Left lung (tissue), 10 donors: ENCODE data around the gene SMARCAL1. TPM values are rescaled to one million over a fixed set of nuclear protein-coding genes. Genes with fewer than 3 reads are reported as not detected.

ENCODE experiments used
- ATAC-seq: fragments of 200-7000 bp; cut with Tn5 transposase; one replicate; pipeline ENCODE4 v1.9.1; 2020; ENCODE audit warnings: moderate library complexity
- DNase-seq, 4 donors: peaks; one replicate each; pipeline ENCODE4 v3.0.0-alpha.2; 2013 to 2020
- H3K27ac ChIP-seq, 2 donors: fragments of 200-600 bp; sonication (generic) in 1 of 2; one replicate each; pipeline versions ENCODE4 v1.5.0 to v1.8.0; 2020 to 2021
- H3K27me3 ChIP-seq, 2 donors: fragments of 200-600 bp; sonication (generic) in 1 of 2; one replicate each; pipeline versions ENCODE4 v1.5.0 to v1.8.0; 2020 to 2021
- H3K36me3 ChIP-seq, 2 donors: fragments of 200-600 bp; sonication (generic) in 1 of 2; one replicate each; pipeline versions ENCODE4 v1.5.0 to v1.8.0; 2020 to 2021
- H3K4me1 ChIP-seq, 2 donors: fragments of 200-600 bp; one replicate each; pipeline ENCODE4 v1.8.0; 2021
- H3K4me3 ChIP-seq, 2 donors: fragments of 200-600 bp; sonication (generic) in 1 of 2; one replicate each; pipeline versions ENCODE4 v1.5.0 to v1.8.0; 2020 to 2021; ENCODE audit warnings: mild to moderate bottlenecking in 1 of 2
- H3K9me3 ChIP-seq, 2 donors: fragments of 200-600 bp; sonication (generic) in 1 of 2; one replicate each; pipeline versions ENCODE4 v1.5.0 to v1.8.0; 2020 to 2021
- CTCF ChIP-seq, 2 donors: fragments of 200-600 bp; sonication (generic) in 1 of 2; IDR thresholded peaks; one replicate each; pipeline versions ENCODE4 v1.5.0 to v1.8.0; 2021; ENCODE audit warnings: antibody characterized with exemption in 2 of 2
- intact Hi-C, 2 donors: fragments of 100-400 bp; cut with DNase I; formaldehyde crosslinking; loops; one replicate each; pipeline versions ENCODE4 v1.11.2 to v1.14.2; 2022
- polyA plus RNA-seq, 6 donors: library from polyadenylated mRNA; unstranded; fragments of 120-200 nt; gene quantifications; one replicate each; pipeline ENCODE4 v1.2.1, GENCODE V29; 2013; ENCODE audit not compliant: insufficient read length in 6 of 6
- total RNA-seq, 2 donors: library from RNA; stranded (reverse); fragmentation: NEBNext Ultra II Directional; extraction: Animal tissue kit (Norgen Biotek cat#: 25700); gene quantifications; one replicate each; pipeline ENCODE4 v1.2.1, GENCODE V29; 2021
- donor health status: DM: no; HTN: yes; CAD: no.
- donor health status: DM: no; HTN: no; CAD: no.

The SMARCAL1 gene
- total and polyA plus RNA-seq, 8 donors: 18.1 to 34.5 (median 29.8) TPM

DNA sequence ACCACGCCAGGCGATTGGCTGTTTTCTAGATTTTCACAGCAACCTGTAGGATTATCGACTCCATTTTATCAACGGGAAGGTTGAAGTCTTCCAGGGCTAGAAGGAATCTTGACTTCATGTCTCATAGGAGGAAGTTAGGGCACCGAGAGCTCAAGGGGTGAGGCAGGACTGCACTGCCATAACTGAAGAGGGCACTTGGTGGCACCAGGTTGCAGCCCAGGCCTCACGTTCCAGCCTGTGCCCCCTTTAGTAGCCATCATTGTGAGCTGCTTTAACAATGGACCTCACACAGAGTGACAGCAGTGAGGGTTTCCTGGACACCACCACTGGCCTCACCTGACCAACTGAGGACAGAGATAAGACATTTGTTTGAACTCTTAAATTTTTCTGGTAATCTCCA lies 63.5 kb downstream of the SMARCAL1 start:
- peaks cover 0 to 54% of the 10 kb centered on the region in 2 donors for H3K36me3 ChIP-seq
- no peaks in the 10 kb centered on the region for H3K27me3 ChIP-seq
- H3K9me3 ChIP-seq: no peaks in the 10 kb centered on the region
- H3K4me1 ChIP-seq: peaks cover 0 to 18% of the 10 kb centered on the region in 2 donors
- intact Hi-C loops: no loop called here
- ATAC-seq (no peak), DNase-seq (no peak)
- no peak overlapping the region for H3K4me3 ChIP-seq
- H3K27ac ChIP-seq: no peak overlapping the region
- no peak for TF ChIP-seq CTCF (IDR thresholded peaks at IDR 0.05)

DNA sequence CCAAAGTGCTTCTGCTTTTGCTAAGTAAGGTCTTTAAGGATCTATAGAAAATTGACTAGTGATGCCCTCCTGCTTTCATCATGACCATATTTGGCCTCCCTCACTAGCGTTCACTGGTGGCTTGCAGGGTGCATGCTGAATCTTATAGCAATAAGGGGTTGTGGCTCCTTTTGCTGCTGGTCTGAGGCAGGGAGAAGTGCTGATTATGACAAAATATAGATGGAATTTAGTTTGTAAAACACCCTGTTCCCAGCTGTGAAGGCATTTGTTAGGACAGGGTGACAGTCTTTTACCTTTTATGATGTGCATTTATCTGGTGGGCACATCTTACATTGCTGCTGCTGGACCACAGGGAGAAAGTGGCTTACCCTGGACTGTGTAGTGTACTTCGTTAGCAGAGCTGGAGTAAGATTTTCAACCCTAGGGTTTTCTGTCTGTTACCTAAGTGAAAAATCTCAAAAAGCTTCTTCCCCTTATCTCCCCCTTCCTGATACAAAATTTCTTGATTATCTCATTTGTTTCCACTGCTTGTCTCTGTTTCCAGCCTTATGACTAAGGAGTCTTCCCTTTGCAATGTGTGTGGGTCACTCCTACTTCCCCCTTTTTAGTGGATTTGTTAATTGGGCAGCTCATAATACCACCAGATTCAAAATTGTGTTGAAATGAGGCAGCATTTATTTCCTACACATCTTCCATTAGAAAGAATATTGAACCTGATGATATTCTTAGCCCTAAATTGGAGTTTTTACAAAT lies 65.2 kb downstream of the SMARCAL1 start:
- no peak for TF ChIP-seq CTCF (IDR thresholded peaks at IDR 0.05)
- DNase-seq (no peak), ATAC-seq (peak; percentile 57)
- no peak overlapping the region for H3K4me3 ChIP-seq
- intact Hi-C loops: no loop called here
- no peaks in the 10 kb centered on the region for H3K9me3 ChIP-seq
- peaks cover 0 to 58% of the 10 kb centered on the region in 2 donors for H3K36me3 ChIP-seq
- no peaks in the 10 kb centered on the region for H3K27me3 ChIP-seq
- H3K4me1 ChIP-seq: peaks cover 0 to 18% of the 10 kb centered on the region in 2 donors
- H3K27ac ChIP-seq: no peak overlapping the region

DNA sequence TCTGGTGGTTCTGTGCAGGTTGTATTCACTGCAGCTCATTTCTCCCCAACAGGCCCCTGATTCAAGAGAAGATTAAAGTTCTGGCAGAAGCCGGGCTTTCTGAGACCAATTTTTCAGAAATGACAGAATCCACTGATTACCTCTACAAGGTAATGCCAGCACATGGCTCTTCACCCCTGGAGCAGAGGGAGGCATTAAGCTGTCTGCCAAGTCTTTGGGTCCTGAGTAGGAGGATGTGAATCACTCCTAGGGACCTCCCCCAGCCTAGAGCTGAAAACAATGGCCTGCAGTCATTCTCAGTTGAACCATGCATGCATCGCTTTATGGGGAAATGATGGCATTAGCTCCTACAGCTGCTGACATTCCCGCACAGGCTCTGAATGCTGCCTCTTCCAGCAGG lies 65.9 kb downstream of the SMARCAL1 start:
- no peaks in the 10 kb centered on the region for H3K9me3 ChIP-seq
- H3K4me3 ChIP-seq: no peak overlapping the region
- H3K27me3 ChIP-seq: no peaks in the 10 kb centered on the region
- ATAC-seq (peak; percentile 75), DNase-seq (no peak)
- no peak overlapping the region for H3K27ac ChIP-seq
- H3K4me1 ChIP-seq: peaks cover 0 to 18% of the 10 kb centered on the region in 2 donors
- no peak for TF ChIP-seq CTCF (IDR thresholded peaks at IDR 0.05)
- H3K36me3 ChIP-seq: peaks cover 0 to 65% of the 10 kb centered on the region in 2 donors
- intact Hi-C loops: no loop called here

DNA sequence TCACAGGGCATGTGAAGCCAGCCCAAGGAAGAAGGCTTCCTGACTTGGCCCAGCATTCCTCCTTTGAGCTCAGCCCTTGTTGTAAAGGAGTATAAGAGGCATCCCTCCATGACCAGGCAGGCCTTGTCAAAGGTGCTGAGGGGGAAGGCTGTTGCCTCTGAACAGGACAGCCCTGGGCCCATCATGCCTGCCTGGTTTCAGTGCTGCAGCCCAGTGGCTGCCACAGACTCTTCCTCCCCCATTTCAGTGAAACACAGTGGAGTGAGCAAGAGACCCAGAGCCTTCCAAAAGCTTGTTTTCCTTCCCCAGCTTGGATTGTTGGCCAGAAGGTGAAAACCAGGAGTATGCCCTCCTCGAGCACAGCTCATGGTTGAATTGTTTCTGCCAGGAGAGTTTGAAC lies 66.5 kb downstream of the SMARCAL1 start:
- H3K9me3 ChIP-seq: no peaks in the 10 kb centered on the region
- no peak for ATAC-seq
- peaks cover 0 to 70% of the 10 kb centered on the region in 2 donors for H3K36me3 ChIP-seq
- TF ChIP-seq CTCF (IDR thresholded peaks at IDR 0.05): no peak
- H3K27me3 ChIP-seq: no peaks in the 10 kb centered on the region
- no peak overlapping the region for H3K27ac ChIP-seq
- H3K4me3 ChIP-seq: no peak overlapping the region
- intact Hi-C loops: no loop called here
- no peak for DNase-seq
- H3K4me1 ChIP-seq: peaks cover 0 to 18% of the 10 kb centered on the region in 2 donors

DNA sequence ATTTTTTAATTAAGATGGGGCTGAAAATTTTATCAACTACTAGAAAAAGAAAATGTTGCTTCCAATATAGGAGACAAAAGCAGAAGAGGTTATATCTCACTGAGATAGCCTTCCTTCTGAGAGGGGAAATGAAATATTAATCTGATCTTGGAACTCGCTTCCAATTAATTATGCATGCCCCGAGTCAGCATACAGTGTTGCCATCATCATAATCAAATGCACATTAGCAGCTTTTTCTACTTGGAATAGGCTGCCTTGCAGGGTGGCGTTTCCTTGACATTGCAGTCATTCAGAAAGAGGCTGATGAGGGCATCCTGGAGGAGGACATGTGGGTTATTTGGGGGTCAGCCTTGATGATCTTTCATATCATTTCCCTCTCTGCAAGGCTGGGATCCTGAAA lies 67.9 kb downstream of the SMARCAL1 start:
- ATAC-seq: no peak
- Histone ChIP-seq H3K27ac (no peak overlapping the region), H3K9me3 (no peaks in the 10 kb centered on the region), H3K4me1 (peaks cover 0 to 18% of the 10 kb centered on the region in 2 donors), H3K4me3 (no peak overlapping the region), H3K36me3 (peaks cover 0 to 70% of the 10 kb centered on the region in 2 donors), H3K27me3 (no peaks in the 10 kb centered on the region)
- no peak for DNase-seq
- no peak for TF ChIP-seq CTCF (IDR thresholded peaks at IDR 0.05)
- intact Hi-C loops: no loop called here
